Stimulated activated CD4-positive, alpha-beta T cell treated with anti-CD3 and anti-CD28 coated beads, Interleukin-12 subunit alpha, Interleukin-12 subunit beta, amount 100 ng/mL, for 4 hours (primary cell): ENCODE data around the gene ZNF705A.
"Not testable (repeated sequence)": the region's sequence is repeated elsewhere in the genome, so short reads cannot be mapped to it uniquely, and the experiment has no call there.

Experiments
- DNase-seq: peaks from one replicate; pipeline ENCODE4 v3.0.0-alpha.2; 2020

Gene ZNF705A

GRCh38 chr12:8188088-8188487 lies 31.3 kb downstream of the ZNF705A start:
- not testable (repeated sequence) for DNase-seq

DNA sequence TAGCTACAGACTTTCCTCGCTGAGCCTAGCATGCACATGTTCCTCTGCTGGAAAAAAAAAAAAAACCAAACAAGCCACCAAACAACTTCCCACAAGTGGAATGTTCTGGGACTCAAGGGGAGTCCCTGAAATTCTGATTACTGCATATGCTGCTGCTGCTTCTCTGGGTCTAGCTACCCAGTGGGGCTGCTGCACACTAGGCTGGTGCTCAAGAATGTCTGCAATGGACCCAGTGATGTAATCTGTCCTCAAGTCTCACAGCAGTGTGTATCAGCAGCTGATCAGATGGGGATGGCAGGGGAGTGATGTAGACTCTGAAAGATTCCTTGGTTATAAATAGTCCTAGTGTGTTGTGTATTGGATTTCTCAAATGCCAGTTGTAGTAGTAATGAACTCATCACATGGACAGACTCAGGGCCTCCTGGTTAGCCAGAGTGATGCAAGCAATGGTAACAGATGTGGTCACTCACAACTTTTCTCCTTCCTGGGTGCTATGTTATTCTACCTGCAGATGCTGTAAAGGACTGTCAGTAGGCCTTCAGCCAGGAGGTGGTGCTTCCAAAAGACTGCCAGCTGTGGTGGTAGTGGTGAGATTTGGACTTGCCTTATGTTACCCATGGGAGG lies 41.0 kb downstream of the ZNF705A start:
- DNase-seq = not testable (repeated sequence)

DNA sequence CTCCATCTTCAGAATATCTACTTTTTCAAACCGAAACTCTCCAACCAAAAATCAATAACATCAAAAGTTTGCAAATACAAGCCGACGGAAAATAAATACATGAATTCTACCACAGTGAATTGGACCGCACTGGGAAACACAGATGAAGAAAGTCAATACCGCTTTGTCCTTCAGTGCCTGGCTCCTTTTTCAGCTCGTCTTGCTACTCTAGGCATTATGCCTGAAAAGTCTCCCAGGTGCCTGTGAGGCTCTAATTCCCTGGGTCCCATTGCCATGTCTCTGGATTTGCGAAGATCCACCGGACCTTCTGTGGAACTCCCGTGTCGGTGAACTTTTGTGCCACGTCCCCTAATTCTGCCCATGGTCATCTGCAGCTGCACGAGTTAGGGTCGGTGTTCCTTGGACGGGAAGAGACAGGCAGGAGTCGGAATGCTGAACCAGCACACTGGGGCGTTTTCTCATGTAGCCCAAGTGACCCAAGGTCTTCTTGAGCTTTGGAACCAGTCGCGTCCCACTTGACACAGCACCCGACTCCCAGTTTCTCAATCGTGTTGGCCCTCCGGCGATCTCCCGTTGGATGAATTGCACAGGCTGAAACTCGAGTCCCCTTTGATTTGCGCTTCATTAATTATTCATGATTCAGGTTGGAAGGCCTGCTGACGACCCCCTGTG lies 62.0 kb downstream of the ZNF705A start:
- DNase-seq = not testable (repeated sequence)

DNA sequence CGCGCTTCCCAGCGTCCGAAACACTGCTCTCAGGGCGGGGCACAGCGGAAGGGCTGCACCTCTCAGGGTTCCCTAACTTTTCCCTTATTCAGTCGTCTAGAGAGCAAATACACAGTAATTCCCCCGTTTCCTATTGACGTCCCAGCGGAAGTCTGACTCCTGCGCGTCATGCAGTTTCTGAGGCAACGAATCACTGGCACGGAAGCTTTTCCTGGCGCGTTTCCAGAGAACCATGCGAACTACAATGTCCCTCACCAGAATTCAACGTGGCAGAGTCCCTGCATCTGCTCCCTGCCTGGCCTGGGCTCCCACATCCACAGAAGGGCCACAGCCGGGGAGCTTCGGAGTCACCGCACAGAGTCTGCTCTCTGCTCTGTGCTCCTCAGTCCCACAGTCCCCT lies 64.6 kb downstream of the ZNF705A start:
- DNase-seq = not testable (repeated sequence)

GRCh38 chr12:8221844-8222243 lies 65.0 kb downstream of the ZNF705A start:
- DNase-seq = not testable (repeated sequence)

GRCh38 chr12:8222303-8222702 lies 65.5 kb downstream of the ZNF705A start:
- DNase-seq = not testable (repeated sequence)

DNA sequence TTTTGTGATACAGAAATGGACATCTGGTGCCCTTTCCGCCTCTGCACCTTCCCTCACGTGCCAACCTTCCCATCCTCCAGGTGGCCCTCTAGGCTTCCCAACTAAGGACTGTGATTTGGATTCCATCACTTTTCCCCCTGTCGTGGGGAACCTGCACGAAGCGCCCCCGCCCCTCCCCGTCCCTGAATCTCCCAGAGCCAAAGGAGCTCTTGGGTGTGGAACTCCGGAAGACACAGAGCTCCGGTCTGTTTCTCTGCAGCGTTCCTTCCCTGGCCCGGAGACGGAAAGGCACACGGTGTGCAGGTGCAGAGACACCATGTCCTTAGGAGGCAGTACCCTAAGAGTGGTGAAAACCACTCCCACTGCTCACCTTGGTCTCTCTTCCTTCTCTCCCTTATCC lies 66.8 kb downstream of the ZNF705A start:
- not testable (repeated sequence) for DNase-seq

DNA sequence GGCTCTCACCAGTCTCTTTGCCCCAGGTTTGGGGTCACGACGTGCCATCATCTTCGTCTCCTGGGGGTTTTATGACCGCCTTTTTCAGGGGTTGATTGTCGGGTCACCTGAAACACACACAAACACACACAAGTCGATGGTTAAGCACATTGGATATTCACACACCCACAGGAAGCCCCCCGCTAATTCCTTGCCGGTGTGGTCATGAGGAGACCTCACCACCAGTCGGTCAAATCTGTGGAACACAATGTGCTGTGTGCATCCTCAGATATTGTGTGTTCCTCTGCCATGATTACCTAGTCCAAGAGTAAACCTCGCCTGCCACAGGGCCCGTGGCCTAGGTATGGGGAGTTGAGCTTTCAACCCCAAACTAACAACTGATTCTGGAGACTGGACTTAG lies 68.0 kb downstream of the ZNF705A start:
- DNase-seq = not testable (repeated sequence)

- no peak for DNase-seq
Observed at GRCh38 chr12:8226355-8226754, 69.5 kb downstream of the ZNF705A start.

- DNase-seq = not testable (repeated sequence)
Observed at GRCh38 chr12:8226992-8227731, 70.3 kb downstream of the ZNF705A start, which contains the start of gene FAM90A1. FAM90A1 (minus strand) TSS chr12:8227618; CDS start chr12:8224832, 2,786 bp downstream.

DNA sequence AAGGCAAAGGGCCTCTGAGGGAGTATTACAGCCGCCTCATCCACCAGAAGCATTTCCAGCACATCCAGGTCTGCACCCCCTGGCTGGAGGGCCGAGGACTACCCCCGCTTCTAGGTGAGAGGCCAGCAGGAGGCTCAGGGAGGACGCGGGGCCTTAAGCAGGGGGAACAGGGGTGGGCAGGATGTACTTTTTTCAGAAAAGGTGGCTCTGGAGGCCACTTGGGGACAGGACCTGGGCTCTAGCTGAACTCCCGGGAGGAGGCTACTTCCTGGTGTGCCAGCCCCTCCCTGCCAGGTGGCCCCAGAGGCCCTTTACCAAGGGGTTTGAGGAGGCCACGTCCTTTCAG lies 70.9 kb downstream of the ZNF705A start:
- not testable (repeated sequence) for DNase-seq

GRCh38 chr12:8228607-8229006 lies 71.8 kb downstream of the ZNF705A start:
- not testable (repeated sequence) for DNase-seq

DNA sequence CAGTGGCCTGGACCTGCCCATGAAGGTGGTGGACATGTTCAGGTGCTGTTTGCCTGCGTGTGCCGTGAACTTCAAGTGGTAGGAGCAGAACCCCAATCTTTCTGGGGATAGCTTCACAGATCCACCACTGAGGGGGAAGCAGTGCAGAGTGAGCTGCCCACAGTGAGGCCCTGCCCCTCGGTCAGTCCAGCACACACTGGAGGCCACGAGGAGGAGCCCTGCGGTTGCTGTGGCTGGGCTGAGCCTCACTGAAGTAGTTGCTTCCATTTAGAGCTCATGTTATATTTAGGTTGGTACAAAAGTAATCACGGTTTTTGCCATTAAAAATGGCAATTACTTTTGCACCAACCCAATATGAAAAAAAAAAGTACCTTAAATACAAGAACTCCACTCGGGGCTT lies 72.7 kb downstream of the ZNF705A start:
- DNase-seq = not testable (repeated sequence)
